Upper lobe of left lung (tissue), 6 donors: Measurements from ENCODE around the gene LHCGR. TPM values are rescaled to one million over a fixed set of nuclear protein-coding genes. Genes with fewer than 3 reads are reported as not detected.
"Not testable (repeated sequence)": the region's sequence is repeated elsewhere in the genome, so short reads cannot be mapped to it uniquely, and the experiment has no call there.

Experiments
- ATAC-seq, 2 donors: fragments of 200-7000 bp; cut with Tn5 transposase; one replicate each; pipeline ENCODE4 v1.9.1; 2022; ENCODE audit warnings: mild to moderate bottlenecking in 2 of 2, moderate library complexity in 2 of 2; ENCODE audit not compliant: low FRiP score in 2 of 2
- DNase-seq, 2 donors: peaks; one replicate each; pipeline ENCODE4 v3.0.0-alpha.2; 2019 to 2020
- H3K27ac ChIP-seq, 4 donors: fragments of 200-600 bp; sonication (generic); one replicate each; pipeline ENCODE4 v1.5.1; 2016 to 2019
- H3K27me3 ChIP-seq, 4 donors: fragments of 200-600 bp; sonication (generic); one replicate each; pipeline ENCODE4 v1.5.1; 2017 to 2019
- H3K36me3 ChIP-seq, 4 donors: fragments of 200-600 bp; sonication (generic); one replicate each; pipeline ENCODE4 v1.5.1; 2016 to 2019
- H3K4me1 ChIP-seq, 4 donors: fragments of 200-600 bp; sonication (generic); one replicate each; pipeline ENCODE4 v1.5.1; 2018 to 2019
- H3K4me3 ChIP-seq, 4 donors: fragments of 200-600 bp; sonication (generic); one replicate each; pipeline ENCODE4 v1.5.1; 2017 to 2019; ENCODE audit warnings: mild to moderate bottlenecking in 2 of 4, moderate library complexity in 1 of 4
- H3K9me3 ChIP-seq, 4 donors: fragments of 200-600 bp; sonication (generic); one replicate each; pipeline ENCODE4 v1.5.1; 2018 to 2019
- EP300 ChIP-seq, 4 donors: sonication (generic); formaldehyde crosslinking; IDR thresholded peaks; one replicate each; pipeline ENCODE4 v1.5.1; 2017; ENCODE audit warnings: antibody characterized with exemption in 4 of 4, control low read depth in 2 of 4
- POLR2A ChIP-seq, 4 donors: fragments of 450-650 bp; IDR thresholded peaks; one replicate each; pipeline ENCODE4 v1.5.1; 2016 to 2017; ENCODE audit warnings: antibody characterized with exemption in 4 of 4, mild to moderate bottlenecking in 2 of 4
- POLR2AphosphoS5 ChIP-seq, 2 donors: sonication (generic); formaldehyde crosslinking; IDR thresholded peaks; one replicate each; pipeline ENCODE4 v1.5.1; 2017; ENCODE audit warnings: antibody characterized with exemption in 2 of 2
- WGBS, 2 donors: methylation state at CpG; one replicate each; pipeline ENCODE4 v1.1.5; 2017 to 2018; 5-methylcytosine and 5-hydroxymethylcytosine counted together
- total RNA-seq, 6 donors: library from RNA; depleted of rRNA in 4 of 6; stranded (reverse); fragments of >200 nt in 4 of 6; gene quantifications; one replicate each; pipeline versions ENCODE4 v1.1.0 to v1.2.1, GENCODE V29; 2016 to 2021
- TF ChIP-seq, protein P1 (sequence below), 6 experiments: fragments of 450-650 bp in 4 of 6; fragments of 200-600 bp in 2 of 6; sonication (generic) in 2 of 6; IDR thresholded peaks; one replicate each; pipeline ENCODE4 v1.5.1; 2016 to 2019; ENCODE audit warnings: antibody characterized with exemption in 6 of 6
- donor health status: DM: no; HTN: no; CAD: no; lungs with moderate emphysema.
- donor health status: DM: no; HTN: yes; CAD: no; lungs with severe emphysema.

LHCGR gene
- total RNA-seq, 6 donors from 2014 or later: 0.72 TPM; not detected in 5

DNA sequence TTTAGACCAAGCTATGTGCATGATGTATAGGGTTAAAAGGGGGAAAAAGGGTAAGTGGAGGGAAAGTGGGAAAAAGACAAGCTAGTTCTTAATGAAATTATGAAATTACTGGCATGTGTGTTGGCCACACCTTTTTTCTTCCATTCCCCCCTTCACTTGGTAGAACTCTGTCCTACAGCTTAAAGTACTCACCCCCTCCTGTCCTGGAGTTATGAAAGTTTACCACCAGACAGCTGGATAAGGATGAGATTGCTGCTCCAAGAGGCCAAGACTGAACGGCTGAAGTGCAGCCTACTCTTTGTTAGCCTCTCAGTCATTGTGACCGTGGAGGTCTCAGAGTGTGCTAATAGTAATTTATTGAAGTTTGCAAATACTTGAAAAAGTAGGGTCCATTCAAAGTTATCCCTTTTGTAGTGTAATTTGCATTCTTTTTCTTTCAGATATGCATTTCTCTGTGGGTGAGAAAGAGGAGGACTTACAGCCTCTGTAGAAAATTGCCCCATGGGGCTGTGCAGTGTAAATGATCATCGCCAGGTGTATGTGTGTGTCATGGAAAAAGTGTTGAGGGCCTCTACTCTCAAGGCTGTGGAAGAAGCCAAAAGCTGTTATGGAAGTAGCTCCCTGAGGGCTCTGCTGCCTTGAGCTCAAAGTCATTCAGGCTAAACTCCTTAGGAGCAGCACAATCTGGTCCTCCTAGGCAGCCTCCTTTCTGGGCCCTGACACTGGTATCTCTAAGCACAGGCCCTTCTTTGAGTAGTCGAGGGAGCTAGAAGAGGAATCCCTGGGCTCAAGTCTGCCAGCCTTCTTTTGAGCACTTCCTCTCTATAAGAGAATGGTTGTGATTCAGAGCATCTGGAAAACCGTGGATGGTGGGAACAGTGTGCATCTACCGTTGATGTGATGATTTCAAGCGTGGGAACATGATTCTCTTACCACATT is 46.2 kb downstream of the LHCGR start:
- no peak overlapping the region for H3K4me3 ChIP-seq
- H3K9me3 ChIP-seq: no peaks in the 10 kb centered on the region
- no peak overlapping the region for H3K27ac ChIP-seq
- WGBS, 2 donors: 70 to 78% methylated on average over 7 of the region's 7 CpGs
- no peaks in the 10 kb centered on the region for H3K27me3 ChIP-seq
- DNase-seq (no peak), ATAC-seq (no peak)
- no peaks in the 10 kb centered on the region for H3K36me3 ChIP-seq
- TF ChIP-seq EP300 (IDR thresholded peaks at IDR 0.05) (no peak), POLR2AphosphoS5 (IDR thresholded peaks at IDR 0.05) (no peak), POLR2A (IDR thresholded peaks at IDR 0.05) (no peak)
- TF ChIP-seq, protein P1, sequence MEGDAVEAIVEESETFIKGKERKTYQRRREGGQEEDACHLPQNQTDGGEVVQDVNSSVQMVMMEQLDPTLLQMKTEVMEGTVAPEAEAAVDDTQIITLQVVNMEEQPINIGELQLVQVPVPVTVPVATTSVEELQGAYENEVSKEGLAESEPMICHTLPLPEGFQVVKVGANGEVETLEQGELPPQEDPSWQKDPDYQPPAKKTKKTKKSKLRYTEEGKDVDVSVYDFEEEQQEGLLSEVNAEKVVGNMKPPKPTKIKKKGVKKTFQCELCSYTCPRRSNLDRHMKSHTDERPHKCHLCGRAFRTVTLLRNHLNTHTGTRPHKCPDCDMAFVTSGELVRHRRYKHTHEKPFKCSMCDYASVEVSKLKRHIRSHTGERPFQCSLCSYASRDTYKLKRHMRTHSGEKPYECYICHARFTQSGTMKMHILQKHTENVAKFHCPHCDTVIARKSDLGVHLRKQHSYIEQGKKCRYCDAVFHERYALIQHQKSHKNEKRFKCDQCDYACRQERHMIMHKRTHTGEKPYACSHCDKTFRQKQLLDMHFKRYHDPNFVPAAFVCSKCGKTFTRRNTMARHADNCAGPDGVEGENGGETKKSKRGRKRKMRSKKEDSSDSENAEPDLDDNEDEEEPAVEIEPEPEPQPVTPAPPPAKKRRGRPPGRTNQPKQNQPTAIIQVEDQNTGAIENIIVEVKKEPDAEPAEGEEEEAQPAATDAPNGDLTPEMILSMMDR (IDR thresholded peaks at IDR 0.05): no peak
- H3K4me1 ChIP-seq: peaks cover 0 to 4% (median 2%) of the 10 kb centered on the region in 4 donors

DNA sequence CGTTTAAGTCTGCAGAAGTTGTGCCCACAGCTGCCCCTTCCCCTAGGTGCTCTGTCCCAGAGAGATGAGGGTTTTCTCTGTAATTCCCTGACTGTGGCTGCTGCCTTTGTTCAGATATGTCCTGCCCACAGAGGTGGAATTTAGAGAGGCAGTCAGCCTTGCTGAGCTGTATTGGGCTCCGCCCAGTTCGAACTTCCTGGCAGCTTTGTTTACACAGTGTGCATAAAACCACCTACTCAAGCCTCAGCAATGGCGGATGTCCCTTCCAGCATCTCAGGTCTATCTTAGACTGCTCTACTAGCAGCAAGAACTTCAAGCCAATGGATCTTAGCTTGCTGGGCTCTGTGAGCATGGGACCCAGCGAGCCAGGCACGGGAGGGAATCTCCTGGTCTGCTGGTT is 48.1 kb downstream of the LHCGR start:
- TF ChIP-seq, protein P1 (IDR thresholded peaks at IDR 0.05): no peak
- TF ChIP-seq POLR2A (IDR thresholded peaks at IDR 0.05): no peak
- TF ChIP-seq POLR2AphosphoS5 (IDR thresholded peaks at IDR 0.05): no peak
- no peak for TF ChIP-seq EP300 (IDR thresholded peaks at IDR 0.05)
- Histone ChIP-seq H3K27me3 (no peaks in the 10 kb centered on the region), H3K4me3 (no peak overlapping the region), H3K36me3 (no peaks in the 10 kb centered on the region), H3K27ac (no peak overlapping the region), H3K9me3 (no peaks in the 10 kb centered on the region), H3K4me1 (peaks cover 0 to 3% (median 0%) of the 10 kb centered on the region in 4 donors)
- ATAC-seq: no peak
- WGBS, 2 donors: 59 to 60% methylated on average over 2 to 6 of the region's 6 CpGs
- DNase-seq: peak in 1 of 2 donors; percentile 83

DNA sequence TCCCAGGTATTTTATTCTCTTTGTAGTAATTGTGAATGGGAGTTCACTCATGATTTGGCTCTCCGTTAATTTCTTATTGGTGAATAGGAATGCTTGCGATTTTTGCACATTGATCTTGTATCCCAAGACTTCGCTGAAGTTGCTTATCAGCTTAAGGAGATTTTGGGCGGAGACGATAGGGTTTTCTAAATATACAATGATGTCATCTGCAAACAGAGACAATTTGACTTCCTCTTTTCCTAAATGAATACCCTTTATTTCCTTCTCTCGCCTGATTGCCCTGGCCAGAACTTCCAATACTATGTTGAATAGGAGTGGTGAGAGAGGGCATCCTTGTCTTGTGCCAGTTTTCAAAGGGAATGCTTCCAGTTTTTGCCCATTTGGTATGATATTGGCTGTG is 51.9 kb downstream of the LHCGR start:
- H3K36me3 ChIP-seq, H3K27ac ChIP-seq, H3K9me3 ChIP-seq, H3K4me1 ChIP-seq, DNase-seq, H3K27me3 ChIP-seq, ATAC-seq, H3K4me3 ChIP-seq: not testable (repeated sequence)
- 87 to 88% methylated on average over 6 of the region's 6 CpGs for WGBS, 2 donors

DNA sequence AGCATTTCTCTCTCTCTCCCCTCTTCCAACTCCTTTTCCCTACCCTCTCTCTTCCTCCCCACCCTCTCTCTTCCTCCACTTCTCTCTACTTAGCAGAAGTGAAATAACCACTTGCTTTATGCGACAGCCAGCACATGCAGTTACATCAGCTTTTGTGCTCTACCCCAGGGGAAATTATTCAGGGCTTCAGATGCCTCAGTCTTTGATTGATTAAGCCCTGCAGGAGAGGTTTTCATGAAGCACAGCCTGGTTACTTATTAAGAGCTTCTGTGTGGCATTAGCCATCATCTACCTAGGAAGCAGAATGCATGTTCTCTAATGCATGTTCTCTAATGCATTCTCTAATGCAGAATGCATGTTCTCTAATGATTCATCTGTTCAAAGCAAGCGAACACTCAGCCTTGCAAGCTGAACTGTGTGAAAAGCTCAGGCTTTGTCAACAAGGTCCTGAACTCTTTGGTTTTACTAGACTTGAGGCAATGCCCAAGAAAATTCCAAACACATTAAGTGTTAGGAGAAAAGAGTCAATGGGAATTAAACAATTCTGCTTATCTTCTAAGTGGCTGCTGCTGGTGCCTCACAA is 56.1 kb downstream of the LHCGR start:
- DNase-seq: no peak
- no peaks in the 10 kb centered on the region for H3K9me3 ChIP-seq
- no peaks in the 10 kb centered on the region for H3K4me1 ChIP-seq
- H3K27ac ChIP-seq: no peak overlapping the region
- TF ChIP-seq POLR2A (IDR thresholded peaks at IDR 0.05): no peak
- TF ChIP-seq EP300 (IDR thresholded peaks at IDR 0.05): no peak
- no peak for TF ChIP-seq POLR2AphosphoS5 (IDR thresholded peaks at IDR 0.05)
- TF ChIP-seq, protein P1 (IDR thresholded peaks at IDR 0.05): no peak
- peak in 1 of 2 donors; percentile 35 for ATAC-seq
- H3K36me3 ChIP-seq: no peaks in the 10 kb centered on the region
- no peak overlapping the region for H3K4me3 ChIP-seq
- no peaks in the 10 kb centered on the region for H3K27me3 ChIP-seq
- 53 to 71% methylated on average over 2 of the region's 2 CpGs for WGBS, 2 donors

DNA sequence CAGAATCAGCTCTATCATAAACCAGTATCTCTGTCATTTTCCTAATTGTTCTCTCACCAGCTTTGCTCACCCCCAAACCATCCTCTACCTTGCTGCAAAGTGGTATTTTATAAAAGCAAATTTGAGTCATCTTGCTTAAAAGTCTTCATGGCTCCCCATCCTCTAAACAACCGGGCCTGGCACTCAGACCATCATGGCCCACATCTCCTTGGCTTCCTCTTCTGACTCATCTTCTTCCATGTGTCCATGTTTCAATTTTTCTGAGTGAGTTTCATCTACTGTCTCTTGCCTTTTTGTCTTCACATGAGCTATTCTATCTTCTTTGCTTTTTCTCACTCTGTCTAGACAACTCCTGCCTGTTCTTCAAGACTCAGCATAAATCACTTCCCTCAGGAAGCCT is 58.6 kb downstream of the LHCGR start:
- H3K27ac ChIP-seq: no peak overlapping the region
- H3K36me3 ChIP-seq: no peaks in the 10 kb centered on the region
- TF ChIP-seq POLR2AphosphoS5 (IDR thresholded peaks at IDR 0.05): no peak
- TF ChIP-seq, protein P1 (IDR thresholded peaks at IDR 0.05): no peak
- no peak for TF ChIP-seq POLR2A (IDR thresholded peaks at IDR 0.05)
- 73 to 78% methylated on average over 1 of the region's 1 CpG for WGBS, 2 donors
- ATAC-seq (no peak), DNase-seq (no peak)
- no peak overlapping the region for H3K4me3 ChIP-seq
- no peaks in the 10 kb centered on the region for H3K4me1 ChIP-seq
- no peaks in the 10 kb centered on the region for H3K9me3 ChIP-seq
- no peaks in the 10 kb centered on the region for H3K27me3 ChIP-seq
